SKM-1 (cell line): ENCODE data around the gene MARVELD3.
"Not testable (repeated sequence)": the region's sequence is repeated elsewhere in the genome, so short reads cannot be mapped to it uniquely, and the experiment has no call there.

Experiments used
- DNase-seq: peaks from one replicate; lab custom pipeline; 2025; ENCODE audit not compliant: unreplicated experiment; lab: John Stamatoyannopoulos, UW

The MARVELD3 gene

GRCh38 chr16:71670537-71670936 is 44.6 kb downstream of the MARVELD3 start:
- DNase-seq: no peak

- DNase-seq: no peak
These were observed 45.2 kb downstream of the MARVELD3 start for GRCh38 chr16:71671165-71671564.

DNA sequence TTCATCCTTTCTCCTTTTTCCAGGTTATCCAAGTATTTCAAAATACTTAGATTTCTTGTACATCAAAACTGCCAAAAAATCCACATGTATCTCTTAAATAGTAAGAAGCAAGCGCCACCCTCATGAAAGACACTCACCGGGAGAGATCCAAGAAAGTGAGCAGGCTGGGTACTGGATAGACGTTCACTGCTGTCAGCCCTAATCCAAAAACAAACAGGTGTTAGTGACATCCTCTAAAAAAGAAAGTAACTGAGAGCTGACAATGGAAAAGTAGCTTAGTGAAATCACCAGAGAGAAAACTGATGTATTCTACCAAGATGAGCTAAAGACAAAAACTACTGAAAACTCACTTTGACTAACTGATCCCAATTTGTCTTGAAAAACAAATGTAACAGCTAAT is 46.1 kb downstream of the MARVELD3 start:
- no peak for DNase-seq

GRCh38 chr16:71672803-71673581 is 47.0 kb downstream of the MARVELD3 start:
- no peak for DNase-seq

GRCh38 chr16:71673582-71673973 is 47.6 kb downstream of the MARVELD3 start:
- DNase-seq: no peak

DNA sequence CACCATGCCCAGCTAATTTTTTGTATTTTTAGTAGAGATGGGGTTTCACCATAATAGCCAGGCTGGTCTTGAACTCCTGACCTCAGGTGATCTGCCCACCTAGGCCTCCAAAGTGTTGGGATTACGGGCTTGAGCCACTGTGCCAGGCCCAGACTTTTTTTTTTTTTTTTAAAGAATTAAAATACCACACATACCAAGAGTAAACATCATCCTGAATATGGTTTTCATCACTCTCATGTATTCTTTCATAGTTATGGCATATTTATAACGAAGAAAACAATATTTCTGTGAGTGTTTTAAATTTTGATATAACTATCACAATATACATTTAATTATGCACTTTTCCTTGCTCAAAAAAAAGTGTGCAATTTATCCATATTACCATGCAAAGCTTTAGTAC is 48.2 kb downstream of the MARVELD3 start:
- no peak for DNase-seq

- DNase-seq: no peak
These were observed 49.4 kb downstream of the MARVELD3 start for GRCh38 chr16:71675380-71675779.

DNA sequence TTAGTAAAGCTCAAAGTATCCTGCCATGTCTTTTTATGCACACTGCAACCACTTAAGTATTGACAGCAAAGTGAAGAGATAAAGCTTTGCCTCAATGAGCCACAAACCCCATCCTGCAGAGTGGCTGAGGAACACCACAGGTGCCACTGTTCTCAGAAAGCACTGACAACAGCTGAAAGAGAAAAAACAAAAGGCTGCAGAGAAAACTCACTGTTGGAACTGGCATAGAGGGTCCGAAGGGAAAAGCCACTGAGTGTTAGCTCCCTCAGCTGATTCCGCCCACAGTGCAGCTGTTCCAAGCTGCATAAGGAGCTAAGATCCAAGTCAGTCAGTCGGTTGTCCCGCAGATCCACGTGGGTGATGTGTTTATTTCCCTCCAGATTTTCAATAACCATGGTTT is 50.3 kb downstream of the MARVELD3 start:
- no peak for DNase-seq

DNA sequence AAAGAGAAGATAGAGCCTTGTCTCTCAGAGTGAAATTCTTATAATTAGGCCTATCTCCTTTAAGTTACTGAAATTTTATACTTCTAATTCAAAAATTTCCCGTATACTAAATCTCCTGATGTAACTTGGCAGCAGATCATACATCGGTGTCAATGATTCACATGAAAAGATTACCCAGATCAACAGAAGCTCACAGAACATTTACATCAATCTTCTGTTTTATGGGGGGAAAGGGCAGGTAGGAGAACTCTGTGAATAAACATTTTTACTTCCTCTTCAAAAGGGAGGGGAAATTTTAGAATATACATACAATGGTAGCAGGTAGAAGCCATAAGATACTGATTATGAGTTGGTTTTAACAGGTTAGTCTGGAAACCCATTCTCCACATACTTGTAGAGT is 55.4 kb downstream of the MARVELD3 start:
- no peak for DNase-seq

GRCh38 chr16:71684280-71684679 is 58.3 kb downstream of the MARVELD3 start:
- DNase-seq: not testable (repeated sequence)
